NCI-H1092 (cell line): Measurements from ENCODE around the gene PARL.
"Not testable (repeated sequence)": the region's sequence is repeated elsewhere in the genome, so short reads cannot be mapped to it uniquely, and the experiment has no call there.

Experiments used
- DNase-seq: peaks from one replicate; lab custom pipeline; 2025; lab: John Stamatoyannopoulos, UW

PARL gene

GRCh38 chr3:183784503-183784902, 100.2 kb downstream of the PARL start:
- DNase-seq, result not testable (repeated sequence)

- DNase-seq, result no peak
These were observed 102.0 kb downstream of the PARL start for GRCh38 chr3:183782576-183783276.

GRCh38 chr3:183781246-183781645, 103.4 kb downstream of the PARL start:
- no peak for DNase-seq

- no peak for DNase-seq
These were observed 104.7 kb downstream of the PARL start for GRCh38 chr3:183779896-183780465.
